Measurements from ENCODE around the gene FAM120C.

- TF ChIP-seq POLR2A (IDR thresholded peaks at IDR 0.05) (no peak), CTCF (IDR thresholded peaks at IDR 0.05 in 4 of 5, conservative IDR thresholded peaks at IDR 0.05 in 1 of 5) (no peak)
Observed at GRCh38 chrX:54085666-54086065, 97.4 kb downstream of the FAM120C start.
